DMS114 treated with DMSO at 0.1 percent for 48 hours (cell line): ENCODE measurements around the gene GBX2.
"Not testable (repeated sequence)": the region's sequence is repeated elsewhere in the genome, so short reads cannot be mapped to it uniquely, and the experiment has no call there.

ENCODE experiments used
- DNase-seq: peaks from one replicate; lab custom pipeline; 2025; ENCODE audit not compliant: unreplicated experiment; lab: John Stamatoyannopoulos, UW

The GBX2 gene

DNA sequence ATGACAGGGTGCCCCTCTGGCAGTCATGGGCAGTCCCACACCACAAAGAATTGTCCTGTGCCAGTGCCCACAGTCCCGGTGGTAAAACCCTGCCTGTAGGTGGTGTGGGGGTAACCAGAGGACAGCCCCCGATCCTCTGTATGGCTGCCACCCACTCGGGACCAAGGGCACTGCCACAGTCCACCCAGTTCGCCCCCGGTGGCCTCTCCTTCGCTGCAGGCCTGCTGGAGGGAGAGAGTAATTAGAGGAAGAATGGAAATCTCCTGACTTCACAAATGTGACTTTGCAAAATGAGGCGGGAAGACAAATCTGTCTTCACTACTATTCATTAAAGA is 11.4 kb downstream of the GBX2 start:
- no peak for DNase-seq

DNA sequence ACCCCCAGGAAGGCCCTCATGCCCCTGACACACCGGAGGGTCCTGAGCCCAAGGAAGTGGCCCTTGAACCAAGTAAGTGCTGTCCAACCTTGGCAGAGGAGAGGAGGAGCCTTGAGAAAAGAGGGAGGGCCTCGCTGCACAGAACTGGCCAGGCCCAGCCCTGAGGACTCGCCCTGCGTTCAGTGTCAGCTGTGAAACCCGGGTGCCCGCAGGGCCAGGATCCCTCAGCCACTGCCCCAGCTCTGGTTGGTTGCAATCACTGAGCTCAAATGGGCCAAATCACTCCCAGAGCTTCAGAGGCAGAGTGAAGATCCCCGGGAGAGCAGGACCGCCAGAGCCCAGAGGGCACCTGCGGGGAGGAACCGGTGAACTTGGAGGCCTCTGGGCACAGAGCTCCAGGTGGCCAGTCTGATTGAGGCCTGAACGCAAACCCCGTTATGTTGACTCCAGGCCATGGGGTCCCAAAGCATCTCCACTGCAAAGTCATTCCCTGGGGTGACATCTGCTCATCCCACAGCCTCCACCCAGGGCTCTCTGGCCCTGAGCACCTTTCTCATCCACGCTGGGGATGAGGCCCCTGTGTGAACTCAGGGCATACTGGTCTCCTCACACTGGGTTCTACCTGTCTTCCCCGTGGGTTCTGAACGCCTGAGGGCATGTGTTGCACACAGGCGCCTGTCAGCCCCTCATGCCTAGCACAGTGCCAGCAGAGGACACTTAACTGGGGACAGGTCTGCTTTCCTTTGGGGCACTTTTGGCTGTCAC is 11.9 kb downstream of the GBX2 start:
- no peak for DNase-seq

DNA sequence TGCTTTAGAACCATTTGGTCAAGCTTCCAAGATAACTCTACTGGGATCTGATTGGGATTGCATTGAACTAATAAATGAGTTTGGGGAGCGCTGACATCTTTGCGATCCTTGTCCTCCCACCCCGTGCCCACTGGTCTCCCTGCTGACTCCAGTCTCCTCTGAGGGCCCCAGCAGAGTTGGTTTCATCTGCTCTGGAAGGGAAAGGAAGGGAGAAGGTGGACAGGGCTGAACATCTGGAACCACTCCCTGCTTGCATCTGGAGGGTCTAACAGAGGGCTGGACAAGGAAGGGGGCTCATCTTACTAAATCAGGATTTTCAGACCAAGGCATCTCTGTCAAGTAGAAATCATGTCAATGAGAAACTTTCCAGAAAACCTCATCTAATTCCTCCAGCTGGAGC is 12.8 kb downstream of the GBX2 start:
- no peak for DNase-seq

DNA sequence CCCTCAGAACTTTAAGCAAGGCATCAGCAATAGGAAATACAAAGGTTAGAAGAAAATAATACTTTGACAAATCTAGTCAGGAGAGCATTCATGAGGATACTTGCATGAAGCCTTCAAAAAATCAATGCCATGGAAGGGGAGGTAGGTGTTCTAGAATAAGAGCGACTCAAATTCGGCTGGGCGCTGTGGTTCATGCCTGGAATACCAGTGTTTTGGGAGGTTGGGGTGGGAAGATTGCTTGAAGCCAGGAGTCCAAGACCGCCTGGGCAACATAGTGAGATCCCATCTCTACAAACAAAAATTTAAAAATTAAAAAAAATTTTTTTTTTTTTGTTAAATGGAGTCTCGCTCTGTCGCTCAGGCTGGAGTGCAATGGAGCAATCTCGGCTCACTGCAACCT is 21.8 kb downstream of the GBX2 start:
- DNase-seq, result no peak

DNA sequence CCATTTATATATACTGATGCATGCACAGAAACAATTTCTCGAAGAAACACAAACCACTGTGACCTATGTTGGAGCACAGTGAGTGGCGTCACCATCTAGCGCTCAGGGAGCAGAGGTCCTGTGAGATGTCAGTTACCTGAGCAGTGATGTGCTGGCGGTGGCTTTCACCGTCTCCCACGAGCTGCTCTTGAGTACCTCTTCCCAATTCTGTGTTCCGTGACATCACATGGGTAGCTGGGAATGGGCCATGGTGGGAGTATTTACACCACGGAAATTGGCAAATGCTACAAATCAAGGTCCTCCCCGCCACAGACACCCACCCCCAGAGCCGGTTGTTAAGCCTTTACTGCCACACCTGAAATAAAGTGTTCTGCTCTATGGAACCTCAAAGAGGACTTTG is 24.4 kb downstream of the GBX2 start:
- no peak for DNase-seq

DNA sequence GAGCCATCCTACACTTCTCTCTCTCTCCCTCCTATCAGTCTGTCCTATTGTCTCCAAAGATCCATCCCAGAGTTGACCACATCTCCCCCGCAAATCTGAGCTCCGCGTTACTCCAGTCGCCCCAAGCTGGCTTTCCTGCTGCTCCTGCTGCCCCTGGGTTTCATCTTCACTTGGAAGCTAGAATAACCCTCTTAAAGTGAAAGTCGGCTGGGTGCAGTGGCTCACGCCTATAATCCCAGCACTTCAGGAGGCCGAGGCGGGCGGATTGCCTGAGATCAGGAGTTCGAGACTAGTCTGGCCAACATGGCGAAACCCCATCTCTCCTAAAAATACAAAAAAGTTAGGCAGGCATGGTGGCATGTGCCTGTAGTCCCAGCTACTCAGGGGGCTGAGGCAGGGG is 26.6 kb downstream of the GBX2 start:
- DNase-seq, result not testable (repeated sequence)

DNA sequence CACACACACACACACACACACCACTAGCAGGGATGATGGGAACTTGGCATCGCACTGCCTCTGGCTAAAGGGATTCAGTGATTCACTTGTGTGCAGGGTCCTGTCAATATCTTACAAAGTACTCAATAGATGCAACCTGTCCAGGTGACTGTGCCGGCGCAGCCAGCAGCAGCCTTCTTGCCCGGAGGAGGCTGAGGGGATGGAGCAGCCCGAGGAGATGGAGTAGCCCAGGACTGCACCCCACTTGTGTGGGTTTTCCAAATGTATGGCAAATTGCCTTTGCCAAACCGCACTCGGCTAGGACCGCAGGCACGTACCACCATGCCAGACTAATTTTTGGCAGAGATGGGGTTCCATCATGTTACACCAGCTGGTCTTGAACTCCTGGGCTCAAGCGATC is 31.1 kb downstream of the GBX2 start:
- DNase-seq, result no peak

DNA sequence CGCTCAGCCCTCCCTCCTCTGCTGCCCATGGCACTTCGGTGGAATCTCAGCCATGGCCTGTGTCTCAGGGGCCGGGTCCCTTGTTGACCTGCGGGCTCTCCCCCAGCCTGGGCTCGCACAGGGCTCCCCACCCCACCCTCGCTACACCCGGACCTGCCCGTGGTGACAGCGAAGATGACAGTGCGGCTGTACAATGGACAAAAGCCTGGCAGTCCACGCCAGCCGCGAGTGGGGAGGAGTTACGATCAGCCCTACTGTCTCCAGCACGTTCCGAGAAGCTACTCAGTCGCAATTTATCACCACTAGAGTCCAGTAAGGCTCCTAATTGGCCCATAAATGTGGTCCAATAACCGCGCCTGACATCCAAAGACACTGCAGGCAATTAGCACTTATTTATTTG is 31.6 kb downstream of the GBX2 start:
- no peak for DNase-seq

DNA sequence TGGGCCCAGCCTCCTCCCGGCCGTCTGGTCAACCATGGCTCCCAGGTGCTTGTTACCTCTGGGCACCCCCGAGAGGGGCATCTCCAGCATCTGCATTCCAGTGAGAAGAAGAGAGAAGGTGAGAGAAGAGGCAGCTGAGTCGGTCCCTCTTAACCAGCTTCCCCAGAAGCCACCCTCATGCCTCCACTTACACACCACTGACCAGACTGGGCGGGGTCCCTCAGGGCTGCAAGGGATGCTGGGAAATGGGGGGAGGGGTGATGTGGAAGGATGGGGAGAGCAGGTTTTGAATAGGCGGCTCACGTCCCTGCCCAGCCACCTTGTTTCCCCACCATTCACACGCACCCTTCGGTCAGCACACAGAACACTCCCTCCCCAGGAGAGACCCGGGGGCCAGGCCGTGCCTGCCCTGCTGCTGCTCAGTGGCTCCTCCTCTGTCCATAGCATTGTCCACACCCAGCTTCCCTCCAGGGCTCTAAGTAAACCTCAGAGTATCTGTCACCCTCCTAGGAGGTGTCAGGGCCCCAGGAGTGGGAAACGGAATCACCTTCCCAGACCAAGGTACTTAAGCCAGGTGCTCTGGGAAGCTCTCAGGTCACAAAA is 34.7 kb downstream of the GBX2 start:
- no peak for DNase-seq

DNA sequence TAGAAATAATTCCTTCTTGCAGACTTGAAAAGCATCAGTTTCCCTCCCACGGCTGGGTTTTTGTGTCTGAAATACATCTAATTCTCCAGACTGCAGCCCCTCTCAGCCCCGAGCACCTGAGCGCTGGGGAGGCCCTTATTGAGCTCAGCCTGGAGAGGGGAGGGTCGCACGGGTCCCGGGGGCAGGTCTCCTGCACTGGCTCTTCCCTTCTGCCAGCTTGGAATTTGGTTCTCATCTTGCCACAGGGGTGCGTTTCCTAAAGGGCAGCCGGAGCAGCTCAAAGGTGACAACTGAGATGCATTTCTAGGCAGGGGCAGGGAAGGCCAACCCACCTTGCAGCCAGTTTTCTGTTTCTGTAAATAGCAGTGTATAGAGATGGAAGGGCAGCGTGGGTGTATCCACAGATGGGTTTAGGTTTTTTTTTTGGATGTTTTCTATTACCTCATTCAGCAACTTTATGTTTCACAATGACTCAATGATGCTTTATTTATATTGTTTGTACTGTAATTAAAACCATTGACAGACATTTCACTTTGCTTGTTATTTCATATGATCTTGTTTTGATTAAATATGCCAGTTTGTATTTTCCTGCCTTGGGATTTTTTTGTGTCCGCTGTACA is 37.0 kb downstream of the GBX2 start:
- DNase-seq, result no peak

DNA sequence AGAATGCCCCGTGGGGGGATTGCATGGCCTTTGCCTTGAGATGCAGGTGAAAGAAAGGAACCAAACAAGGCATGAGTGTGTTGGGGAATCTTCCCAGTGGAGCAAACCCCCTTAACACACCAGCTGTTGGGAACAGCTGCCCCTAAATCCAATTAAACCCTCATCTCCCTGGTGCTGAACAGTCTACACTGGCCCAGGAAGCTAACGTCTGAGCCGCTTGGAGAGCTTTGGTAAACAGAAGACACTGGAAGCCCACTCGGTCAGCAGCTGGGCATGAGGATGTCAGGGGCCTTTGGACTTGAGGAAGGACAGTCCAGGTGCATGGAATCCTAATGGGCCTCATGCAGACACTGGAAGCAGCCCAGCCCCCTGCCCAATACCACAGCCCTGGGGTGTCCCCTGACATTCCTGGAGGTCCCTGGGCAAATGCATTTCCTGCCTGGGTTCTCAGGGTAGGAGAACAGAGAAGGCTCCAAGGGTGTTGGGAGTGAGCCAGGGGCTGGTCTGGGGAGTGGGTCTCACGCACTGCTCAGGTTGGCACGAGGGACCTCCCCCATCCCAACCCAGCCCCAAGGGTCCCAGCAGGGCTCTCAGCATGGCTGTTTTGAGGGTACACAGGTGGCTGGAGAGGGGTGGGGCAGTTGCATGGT is 37.7 kb downstream of the GBX2 start:
- no peak for DNase-seq

DNA sequence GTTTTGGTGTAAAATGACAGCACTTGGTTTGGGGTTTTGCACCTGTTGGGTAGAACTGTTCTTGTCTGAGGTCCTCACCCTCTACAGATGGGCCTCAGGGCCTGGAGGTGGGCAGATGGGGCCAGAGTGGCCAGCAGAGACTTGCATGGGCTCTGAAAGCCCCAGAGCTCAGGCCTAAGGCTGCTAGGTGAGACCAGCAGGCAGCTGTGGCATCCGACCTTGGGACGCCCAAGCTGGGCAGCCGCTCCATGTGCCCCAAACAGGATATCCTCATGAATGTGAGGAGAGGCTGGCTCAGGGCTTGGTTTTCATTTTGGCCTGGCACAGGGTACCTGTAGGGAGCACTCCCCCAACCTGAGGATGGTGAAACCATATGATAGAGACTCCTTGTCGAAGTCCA is 38.3 kb downstream of the GBX2 start:
- DNase-seq, result no peak

DNA sequence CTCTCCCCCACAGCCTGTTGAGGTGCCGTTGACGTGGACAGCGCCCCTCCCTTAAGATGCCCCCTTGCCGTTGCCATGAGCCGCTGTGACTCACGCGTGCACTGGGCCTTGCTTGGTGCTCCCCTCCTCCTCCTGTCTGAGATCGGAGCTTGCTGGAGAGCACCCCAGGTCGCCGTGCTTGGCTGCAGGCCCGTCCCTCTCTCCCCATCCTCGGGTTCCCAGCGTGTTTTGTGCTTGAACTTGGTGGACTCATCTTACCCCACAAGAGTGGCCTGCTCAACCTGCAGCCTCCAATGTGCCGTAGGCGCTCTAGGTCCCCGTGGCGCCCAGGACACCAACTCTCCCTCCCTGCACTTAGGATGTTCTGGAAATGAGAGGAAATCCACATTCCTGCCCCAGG is 39.9 kb downstream of the GBX2 start:
- no peak for DNase-seq

DNA sequence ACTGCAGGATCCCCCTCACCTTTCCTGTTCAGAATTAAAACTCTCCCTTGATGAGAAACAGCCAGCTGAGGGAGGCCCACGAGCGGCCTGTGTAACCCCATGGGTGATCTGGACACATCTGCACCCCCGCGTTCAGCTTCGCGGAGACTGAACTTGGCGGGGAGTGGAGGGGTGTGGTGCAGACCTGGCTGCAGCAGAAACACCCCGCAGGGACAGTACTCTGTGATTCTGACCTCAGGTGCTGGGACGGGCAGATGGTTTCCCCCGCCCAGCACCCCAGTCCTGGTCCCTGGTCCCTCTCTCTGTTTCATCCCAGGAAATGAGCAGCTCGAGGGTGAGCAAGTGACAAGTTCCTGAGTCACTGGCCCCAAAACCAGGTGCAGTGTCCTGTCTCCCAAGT is 41.2 kb downstream of the GBX2 start:
- no peak for DNase-seq

DNA sequence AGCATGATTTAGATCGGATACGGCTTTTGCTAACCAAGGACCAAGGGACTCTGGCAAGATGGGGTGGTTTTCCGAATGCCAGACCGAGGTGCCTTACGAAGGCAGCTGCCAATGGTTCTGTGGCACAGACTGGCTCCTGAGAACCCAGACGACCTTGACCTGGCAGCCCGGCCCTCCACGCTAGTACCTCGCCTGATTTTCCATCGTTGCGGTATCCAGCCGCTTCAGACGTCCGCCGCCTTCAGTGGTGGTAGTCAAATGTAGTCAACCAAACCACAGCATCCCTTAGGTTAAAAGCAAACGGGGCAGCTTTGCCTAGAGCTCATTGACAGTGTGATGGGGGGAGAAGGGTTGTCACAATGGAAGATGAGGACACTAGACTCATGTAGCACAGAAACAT is 42.6 kb downstream of the GBX2 start:
- DNase-seq, result no peak

DNA sequence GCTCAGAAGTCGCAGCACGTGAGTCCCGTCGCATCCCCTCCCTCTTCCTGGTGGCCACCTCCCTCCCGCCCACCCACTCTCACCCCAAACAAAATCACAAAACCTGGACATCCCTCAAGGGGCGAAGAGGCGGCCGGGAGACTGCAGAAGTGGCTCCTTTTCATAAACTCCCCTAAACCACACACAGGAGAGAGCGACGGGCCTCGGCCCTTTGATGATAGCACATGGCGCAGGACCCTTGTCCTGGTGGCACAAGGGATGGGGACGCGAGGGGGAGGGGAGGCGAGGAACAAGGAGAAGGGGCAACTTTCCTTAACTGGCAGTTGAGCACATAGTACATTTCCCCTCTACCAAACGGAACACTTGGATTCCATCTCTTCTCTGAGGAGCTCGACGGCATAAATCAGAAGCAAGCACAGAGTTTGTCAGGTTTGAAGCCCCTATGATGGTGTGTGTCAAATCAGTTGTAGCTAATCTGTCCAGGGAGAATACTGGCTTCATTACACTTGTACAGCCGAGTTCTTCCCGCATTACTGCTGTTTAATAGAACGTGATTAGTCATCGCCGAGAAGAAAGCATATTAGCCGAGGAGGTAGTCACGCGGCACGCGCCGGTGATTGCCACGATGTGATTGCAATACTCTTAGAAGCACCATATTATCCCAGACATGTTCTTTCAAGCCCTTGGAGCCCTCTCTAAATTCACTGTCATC is 43.8 kb downstream of the GBX2 start:
- DNase-seq, result no peak

DNA sequence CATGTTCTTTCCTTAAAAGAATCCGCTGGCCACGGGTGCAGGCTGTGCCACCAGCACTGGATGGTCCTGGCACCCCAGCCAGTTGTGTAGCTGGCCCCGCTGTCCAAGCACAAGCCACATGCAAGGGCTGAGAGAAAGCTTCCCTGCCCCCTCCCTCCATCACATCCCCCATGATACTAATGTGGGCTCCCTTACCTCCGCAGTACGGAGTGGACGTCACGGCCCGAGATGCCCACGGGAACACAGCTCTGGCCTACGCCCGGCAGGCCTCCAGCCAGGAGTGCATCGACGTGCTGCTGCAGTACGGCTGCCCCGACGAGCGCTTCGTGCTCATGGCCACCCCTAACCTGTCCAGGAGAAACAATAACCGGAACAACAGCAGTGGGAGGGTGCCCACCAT is 44.5 kb downstream of the GBX2 start:
- DNase-seq, result no peak

DNA sequence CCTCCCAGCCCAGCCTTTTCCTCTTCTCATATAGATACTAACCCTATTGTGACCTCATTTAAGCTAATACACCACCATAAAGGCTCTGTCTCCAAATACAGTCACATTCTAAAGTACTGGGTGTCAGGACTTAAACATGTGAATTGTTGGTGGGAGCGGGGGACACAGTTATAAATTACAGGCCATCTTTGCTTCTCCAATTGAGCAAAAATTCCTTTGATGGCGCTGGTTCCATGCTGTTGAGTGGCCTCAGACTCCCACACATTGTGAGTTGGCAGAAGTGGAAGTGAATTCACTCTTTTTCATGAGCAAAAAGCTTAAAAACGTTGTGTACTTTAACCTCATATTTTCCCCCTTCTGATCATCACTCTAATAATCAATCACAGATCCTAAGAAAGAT is 46.0 kb downstream of the GBX2 start:
- DNase-seq, result no peak

DNA sequence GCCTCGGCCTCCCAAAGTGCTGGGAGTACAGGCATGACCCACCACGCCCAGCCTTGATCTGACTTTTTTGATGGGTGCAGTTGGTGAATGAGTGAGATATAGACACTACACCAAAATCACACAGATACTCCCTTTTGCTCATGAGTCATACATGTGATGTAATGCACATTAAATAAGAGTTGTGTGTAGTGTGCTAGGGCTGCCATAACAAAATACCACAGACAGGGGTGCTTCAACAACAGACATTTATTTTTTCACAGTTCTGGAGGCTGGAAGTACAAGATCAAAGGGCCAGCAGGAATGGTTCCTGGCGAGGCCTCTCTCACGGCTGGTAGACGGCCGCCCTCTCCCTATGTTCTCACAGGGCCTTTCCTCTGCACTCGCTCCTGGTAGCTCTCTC is 46.6 kb downstream of the GBX2 start:
- DNase-seq, result no peak

DNA sequence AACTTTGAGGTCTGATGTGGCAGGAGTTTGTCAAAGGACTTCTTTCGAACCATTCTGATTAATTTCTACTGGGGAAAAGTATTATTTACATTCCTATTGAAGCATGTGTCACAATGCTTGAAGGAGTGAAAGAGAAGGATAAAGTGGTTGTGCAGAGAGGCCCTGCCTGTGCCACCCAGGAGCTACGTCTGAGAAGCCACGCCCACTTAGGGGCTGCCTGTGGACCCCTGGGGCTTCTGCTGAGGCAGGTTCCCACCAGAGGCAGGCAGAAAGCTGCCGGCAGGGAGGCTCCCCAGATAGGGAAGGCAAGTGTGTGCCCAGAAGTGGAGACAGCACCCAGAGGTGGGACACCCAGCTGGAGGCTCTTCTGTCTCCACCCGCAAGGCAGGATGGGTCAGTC is 47.4 kb downstream of the GBX2 start:
- no peak for DNase-seq

DNA sequence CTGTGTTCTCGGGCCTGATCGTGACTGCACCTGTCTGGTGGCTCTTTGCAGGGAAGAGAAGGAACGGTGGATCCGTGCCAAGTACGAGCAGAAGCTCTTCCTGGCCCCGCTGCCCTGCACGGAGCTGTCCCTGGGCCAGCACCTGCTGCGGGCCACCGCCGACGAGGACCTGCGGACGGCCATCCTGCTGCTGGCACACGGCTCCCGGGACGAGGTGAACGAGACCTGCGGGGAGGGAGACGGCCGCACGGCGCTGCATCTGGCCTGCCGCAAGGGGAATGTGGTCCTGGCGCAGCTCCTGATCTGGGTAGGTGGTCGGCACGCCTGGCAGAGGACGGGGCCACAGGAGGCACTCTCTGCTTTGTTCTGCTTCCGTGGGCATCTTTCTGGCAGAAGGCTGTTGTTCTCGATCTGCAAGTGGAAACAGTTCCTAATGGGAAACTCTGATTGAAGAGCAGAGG is 48.0 kb downstream of the GBX2 start:
- no peak for DNase-seq

DNA sequence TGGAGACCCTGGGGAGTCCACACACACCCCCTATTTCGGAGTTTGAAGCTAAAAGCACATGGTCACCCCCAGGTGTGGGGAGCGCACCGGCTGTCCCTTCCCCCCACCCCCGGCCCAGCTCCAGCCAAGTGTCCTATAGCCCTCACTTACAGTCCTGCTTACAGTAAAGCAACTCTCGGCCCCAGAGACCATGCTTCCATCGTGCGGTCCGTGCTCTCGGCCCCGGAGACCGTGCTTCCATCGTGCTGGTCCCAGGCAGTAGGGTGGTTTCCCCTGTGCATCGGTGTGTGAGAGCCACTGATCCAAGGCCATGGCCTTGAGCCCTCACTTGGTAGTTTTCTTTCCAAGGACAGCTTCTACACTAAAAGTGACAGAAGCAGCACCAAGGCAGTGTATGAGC is 48.7 kb downstream of the GBX2 start:
- no peak for DNase-seq
